Astrocyte of the spinal cord (primary cell): ENCODE data around the gene TH.

Source experiments
- DNase-seq: peaks from one replicate; pipeline ENCODE4 v3.0.0; 2011; ENCODE audit warnings: low read depth, low spot score
- H3K4me3 ChIP-seq: 2 replicates; pipeline ENCODE4 v1.5.1; 2011; ENCODE audit warnings: low read depth, mild to moderate bottlenecking, low read length, moderate library complexity
- in situ Hi-C: cut with HindIII; loops from 2 replicates; pipeline ENCODE4 v1.10.0; 2017; ENCODE audit warnings: low sequenced_read_pairs
- TF ChIP-seq, protein P1 (sequence below): IDR thresholded peaks from 2 replicates; pipeline ENCODE4 v1.5.1; 2012; ENCODE audit warnings: low read depth, mild to moderate bottlenecking, low read length, inconsistent platforms

The TH gene

GRCh38 chr11:2171591-2172003, at the start of gene TH:
TSS of gene TH (minus strand) at chr11:2171815. CDS start at chr11:2171786, 29 bp downstream.
- in situ Hi-C loops = no loop called here
- H3K4me3 ChIP-seq = no peak within 1 kb of the TSS
- TF ChIP-seq, protein P1, sequence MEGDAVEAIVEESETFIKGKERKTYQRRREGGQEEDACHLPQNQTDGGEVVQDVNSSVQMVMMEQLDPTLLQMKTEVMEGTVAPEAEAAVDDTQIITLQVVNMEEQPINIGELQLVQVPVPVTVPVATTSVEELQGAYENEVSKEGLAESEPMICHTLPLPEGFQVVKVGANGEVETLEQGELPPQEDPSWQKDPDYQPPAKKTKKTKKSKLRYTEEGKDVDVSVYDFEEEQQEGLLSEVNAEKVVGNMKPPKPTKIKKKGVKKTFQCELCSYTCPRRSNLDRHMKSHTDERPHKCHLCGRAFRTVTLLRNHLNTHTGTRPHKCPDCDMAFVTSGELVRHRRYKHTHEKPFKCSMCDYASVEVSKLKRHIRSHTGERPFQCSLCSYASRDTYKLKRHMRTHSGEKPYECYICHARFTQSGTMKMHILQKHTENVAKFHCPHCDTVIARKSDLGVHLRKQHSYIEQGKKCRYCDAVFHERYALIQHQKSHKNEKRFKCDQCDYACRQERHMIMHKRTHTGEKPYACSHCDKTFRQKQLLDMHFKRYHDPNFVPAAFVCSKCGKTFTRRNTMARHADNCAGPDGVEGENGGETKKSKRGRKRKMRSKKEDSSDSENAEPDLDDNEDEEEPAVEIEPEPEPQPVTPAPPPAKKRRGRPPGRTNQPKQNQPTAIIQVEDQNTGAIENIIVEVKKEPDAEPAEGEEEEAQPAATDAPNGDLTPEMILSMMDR = no peak
- DNase-seq = no peak

DNA sequence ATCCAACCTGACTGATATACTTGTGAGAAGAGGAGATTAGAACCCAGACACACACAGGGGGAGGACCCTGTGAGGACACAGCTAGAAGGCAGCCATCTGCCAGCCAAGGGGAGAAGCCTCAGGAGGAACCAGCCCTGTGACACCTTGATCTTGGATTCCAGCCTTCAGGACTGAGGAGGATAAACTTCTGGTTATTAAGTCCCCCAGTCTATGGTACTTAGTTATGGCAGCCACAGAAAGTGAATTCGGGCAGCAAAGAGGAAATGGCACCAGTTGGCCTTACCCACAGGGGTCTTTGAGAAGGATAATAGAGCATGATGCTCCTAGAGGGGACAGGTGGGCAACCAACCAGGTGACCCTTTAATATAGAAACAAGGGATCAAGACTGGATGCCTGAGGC, 49.4 kb upstream of the TH start:
- TF ChIP-seq, protein P1 = no peak
- H3K4me3 ChIP-seq = no peak overlapping the region
- in situ Hi-C loops = no loop called here
- no peak for DNase-seq

- in situ Hi-C loops = no loop called here
- no peak for DNase-seq
Measured at GRCh38 chr11:2220173-2220771, 48.7 kb upstream of the TH start.

GRCh38 chr11:2219318-2220017, 47.9 kb upstream of the TH start:
- in situ Hi-C loops = no loop called here
- no peak for DNase-seq
- no peak overlapping the region for H3K4me3 ChIP-seq
- TF ChIP-seq, protein P1 = no peak

More at GRCh38 chr11:2220173-2220771, 48.7 kb upstream of the TH start:
- H3K4me3 ChIP-seq = no peak overlapping the region
- TF ChIP-seq, protein P1 = no peak

DNA sequence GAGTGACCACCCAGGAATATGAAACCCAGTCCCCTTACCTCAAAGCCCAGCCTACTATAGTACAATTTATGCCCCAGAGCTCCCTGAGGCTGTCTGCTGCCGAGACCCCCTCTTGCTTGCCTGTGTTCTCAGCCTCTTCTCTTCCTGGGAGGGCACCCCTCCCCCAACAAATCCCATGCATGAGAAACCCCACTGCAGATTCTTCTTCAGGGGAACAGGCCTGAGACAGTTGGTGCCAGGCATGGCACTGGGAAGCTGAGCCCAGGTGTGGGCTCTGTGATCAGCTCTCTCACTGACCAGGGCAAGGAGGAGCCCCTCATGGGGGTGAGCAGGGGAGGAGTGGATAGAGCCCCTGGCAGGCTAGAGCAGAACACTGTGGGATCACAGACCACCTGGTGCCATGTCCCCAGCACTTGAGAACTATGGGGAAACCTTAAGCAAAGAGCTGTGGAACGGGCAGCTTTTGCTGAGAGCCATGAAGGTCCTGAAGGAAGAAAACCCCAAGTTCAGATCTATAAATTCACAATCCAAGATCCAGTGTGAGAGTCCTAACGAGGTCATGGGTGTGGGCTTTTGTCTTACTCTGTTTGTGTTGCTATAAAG, 46.5 kb upstream of the TH start:
- TF ChIP-seq, protein P1 = no peak
- in situ Hi-C loops = no loop called here
- no peak for DNase-seq
- no peak overlapping the region for H3K4me3 ChIP-seq

DNA sequence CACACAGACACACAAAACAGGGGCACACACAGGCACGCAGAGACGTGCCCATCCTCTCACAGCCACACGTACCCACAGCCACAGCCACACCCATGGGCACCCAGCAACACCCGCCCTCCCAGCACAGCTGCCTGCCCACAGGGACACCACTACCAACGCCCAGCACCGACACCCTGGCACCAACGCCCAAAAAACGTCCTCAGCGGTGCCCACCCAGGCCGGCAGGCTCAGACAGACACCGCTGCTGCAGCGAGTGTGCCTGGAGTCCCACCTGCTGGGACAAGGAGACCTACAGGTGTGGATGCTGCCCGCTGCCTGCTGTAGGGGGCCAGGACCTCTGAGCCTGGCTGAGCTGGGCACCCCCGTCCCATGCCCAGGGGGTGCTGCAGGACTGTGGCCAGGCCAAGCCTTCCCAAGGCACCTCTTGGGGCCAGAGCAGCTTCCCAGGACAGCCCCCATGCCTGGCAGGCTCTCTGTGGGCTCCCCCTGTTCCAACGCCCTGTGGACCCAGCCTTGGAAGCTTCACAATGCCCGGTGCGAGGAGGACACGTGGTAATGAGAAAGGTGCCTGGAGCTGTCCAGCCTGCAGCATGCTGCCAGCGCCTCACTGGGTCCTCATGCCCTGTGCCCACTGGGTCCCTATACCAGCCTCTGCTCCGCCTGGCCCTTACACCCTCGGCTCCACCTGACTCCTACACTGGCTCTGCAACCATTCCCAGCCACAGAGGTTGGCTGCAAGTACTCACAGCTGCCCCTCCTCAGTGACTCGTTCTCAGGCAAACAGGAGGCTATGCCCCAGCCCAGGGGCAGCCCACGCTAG, 45.8 kb upstream of the TH start:
- no peak overlapping the region for H3K4me3 ChIP-seq
- in situ Hi-C loops = no loop called here
- TF ChIP-seq, protein P1 = no peak
- DNase-seq = no peak
